Measurements from ENCODE around the gene HIVEP2. TPM values are rescaled to one million over a fixed set of nuclear protein-coding genes. Genes with fewer than 3 reads are reported as not detected.

Gene HIVEP2
- total and polyA plus RNA-seq, 2 donors (not counting 3 experiments of a cell fraction or from before 2014, with no cell fraction given), result 1.3 to 4.7 TPM

DNA sequence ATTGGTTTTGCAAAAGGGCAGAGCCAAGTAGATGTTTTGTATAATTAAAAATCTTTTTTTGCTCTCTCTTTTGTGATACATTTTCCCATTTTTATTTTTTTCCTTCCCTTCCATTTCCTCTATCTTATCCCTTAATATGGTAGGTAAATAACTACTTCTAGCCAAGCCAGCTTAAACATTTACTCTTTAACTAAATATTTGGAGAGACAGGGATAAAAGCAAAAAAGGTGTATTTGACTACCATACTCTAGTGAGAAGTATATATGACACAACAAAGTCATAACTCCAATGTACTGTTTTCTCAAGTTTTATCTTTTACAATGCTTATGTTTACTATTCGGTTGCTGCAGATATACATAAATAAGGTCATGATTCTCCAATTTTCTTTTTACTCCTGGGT is 154.7 kb downstream of the HIVEP2 start:
- peaks cover 2% of the 10 kb centered on the region for H3K9me1 ChIP-seq (replicated peaks; ENCODE audit: control insufficient read depth, extremely low read depth, insufficient read depth, low read length)
- H4K20me1 ChIP-seq (replicated peaks; ENCODE audit: control insufficient read depth, extremely low read depth, insufficient read depth, low read length), result no peaks in the 10 kb centered on the region
- no peaks in the 10 kb centered on the region for H3K9me3 ChIP-seq (replicated peaks; ENCODE audit: control insufficient read depth, insufficient read depth, low read length)
- H3K4me1 ChIP-seq (ENCODE audit: control insufficient read depth, extremely low read depth, insufficient read depth, low read length), result peaks cover 2% of the 10 kb centered on the region
- H3K27me3 ChIP-seq (ENCODE audit: control insufficient read depth in 2 of 2, insufficient read depth in 2 of 2, low read length in 2 of 2), result no peaks in the 10 kb centered on the region
- H3K36me3 ChIP-seq (ENCODE audit: control insufficient read depth in 2 of 2, extremely low read depth in 1 of 2, insufficient read depth in 2 of 2, low read length in 2 of 2), result no peaks in the 10 kb centered on the region
- ChIA-PET POLR2A (no interaction called here), CTCF (interaction anchor here (0.6 to 1.9 kb wide), 5 partner anchors 8 to 358 kb away, joined by 3 to 4 read pairs (median 3); no protein-coding TSS in a partner anchor)
- H3K9ac ChIP-seq (replicated peaks; ENCODE audit: extremely low read depth, insufficient read depth, low read length), result no peak overlapping the region
- no peaks in the 10 kb centered on the region for H3K79me2 ChIP-seq (ENCODE audit: control insufficient read depth, insufficient read depth, low read length)
- no peak overlapping the region for H3K4me3 ChIP-seq (replicated peaks in 1 of 3; ENCODE audit: insufficient read depth in 1 of 3, low read depth in 1 of 3, low read length in 3 of 3)
- H3K27ac ChIP-seq (ENCODE audit: insufficient read depth, low read depth, low read length), result no peak overlapping the region
- H3K4me2 ChIP-seq (ENCODE audit: insufficient read depth, low read length), result no peak overlapping the region
- DNase-seq (ENCODE audit: low read depth, low spot score) (no peak), FAIRE-seq (peak; percentile 55)
- TF ChIP-seq GATA2 (IDR thresholded peaks at IDR 0.05; ENCODE audit: insufficient read depth, insufficient read length, low read depth, low read length) (no peak), POLR2A (IDR thresholded peaks at IDR 0.05; ENCODE audit: low read depth, low read length) (no peak), JUN (IDR thresholded peaks at IDR 0.05; ENCODE audit: borderline replicate concordance, insufficient read depth, insufficient read length, low read depth) (no peak), FOS (IDR thresholded peaks at IDR 0.05; ENCODE audit: borderline replicate concordance, insufficient read depth, low read length) (no peak), EZH2 (IDR thresholded peaks at IDR 0.05; ENCODE audit: borderline replicate concordance, low read depth, low read length, severe bottlenecking) (no peak), POLR2AphosphoS5 (IDR thresholded peaks at IDR 0.05; ENCODE audit: insufficient read depth, low read depth, low read length) (no peak)
- TF ChIP-seq, protein P1, sequence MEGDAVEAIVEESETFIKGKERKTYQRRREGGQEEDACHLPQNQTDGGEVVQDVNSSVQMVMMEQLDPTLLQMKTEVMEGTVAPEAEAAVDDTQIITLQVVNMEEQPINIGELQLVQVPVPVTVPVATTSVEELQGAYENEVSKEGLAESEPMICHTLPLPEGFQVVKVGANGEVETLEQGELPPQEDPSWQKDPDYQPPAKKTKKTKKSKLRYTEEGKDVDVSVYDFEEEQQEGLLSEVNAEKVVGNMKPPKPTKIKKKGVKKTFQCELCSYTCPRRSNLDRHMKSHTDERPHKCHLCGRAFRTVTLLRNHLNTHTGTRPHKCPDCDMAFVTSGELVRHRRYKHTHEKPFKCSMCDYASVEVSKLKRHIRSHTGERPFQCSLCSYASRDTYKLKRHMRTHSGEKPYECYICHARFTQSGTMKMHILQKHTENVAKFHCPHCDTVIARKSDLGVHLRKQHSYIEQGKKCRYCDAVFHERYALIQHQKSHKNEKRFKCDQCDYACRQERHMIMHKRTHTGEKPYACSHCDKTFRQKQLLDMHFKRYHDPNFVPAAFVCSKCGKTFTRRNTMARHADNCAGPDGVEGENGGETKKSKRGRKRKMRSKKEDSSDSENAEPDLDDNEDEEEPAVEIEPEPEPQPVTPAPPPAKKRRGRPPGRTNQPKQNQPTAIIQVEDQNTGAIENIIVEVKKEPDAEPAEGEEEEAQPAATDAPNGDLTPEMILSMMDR (IDR thresholded peaks at IDR 0.05; ENCODE audit: extremely low read depth in 1 of 2, insufficient read depth in 1 of 2, low read depth in 1 of 2, low read length in 2 of 2), result no peak
- TF ChIP-seq, protein P2, sequence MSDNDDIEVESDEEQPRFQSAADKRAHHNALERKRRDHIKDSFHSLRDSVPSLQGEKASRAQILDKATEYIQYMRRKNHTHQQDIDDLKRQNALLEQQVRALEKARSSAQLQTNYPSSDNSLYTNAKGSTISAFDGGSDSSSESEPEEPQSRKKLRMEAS (IDR thresholded peaks at IDR 0.05; ENCODE audit: insufficient read depth, insufficient read length), result no peak
- intact Hi-C loops (cut with micrococcal nuclease), result no loop called here
- no peak overlapping the region for H2AFZ ChIP-seq (ENCODE audit: low read depth, low read length)
- no TSS peak for BruUV-seq (replicated peaks)
- dilution Hi-C loops (cut with MboI; ENCODE audit: extremely low pct_ligation_motif_present, low sequenced_read_pairs), result no loop called here
